NCI-H226 (cell line): ENCODE measurements around the gene VAMP2.

Experiments used
- DNase-seq: peaks from one replicate; pipeline ENCODE4 v3.0.0-alpha.2; 2015

VAMP2 gene

DNA sequence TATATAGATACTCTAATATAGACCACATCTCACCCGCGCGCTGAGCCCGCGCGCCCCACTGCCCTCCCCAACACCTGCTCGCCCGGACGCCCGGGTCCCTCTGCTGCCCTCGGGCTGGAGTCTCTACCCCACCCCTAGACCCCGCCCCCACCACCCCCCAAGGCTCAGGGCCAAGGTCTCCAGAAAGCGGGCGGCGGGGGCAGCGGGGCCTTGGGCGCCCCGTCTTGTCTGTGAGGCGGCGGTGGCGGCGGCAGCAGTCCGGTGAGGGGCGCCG is 41.4 kb downstream of the VAMP2 start:
- DNase-seq = no peak

DNA sequence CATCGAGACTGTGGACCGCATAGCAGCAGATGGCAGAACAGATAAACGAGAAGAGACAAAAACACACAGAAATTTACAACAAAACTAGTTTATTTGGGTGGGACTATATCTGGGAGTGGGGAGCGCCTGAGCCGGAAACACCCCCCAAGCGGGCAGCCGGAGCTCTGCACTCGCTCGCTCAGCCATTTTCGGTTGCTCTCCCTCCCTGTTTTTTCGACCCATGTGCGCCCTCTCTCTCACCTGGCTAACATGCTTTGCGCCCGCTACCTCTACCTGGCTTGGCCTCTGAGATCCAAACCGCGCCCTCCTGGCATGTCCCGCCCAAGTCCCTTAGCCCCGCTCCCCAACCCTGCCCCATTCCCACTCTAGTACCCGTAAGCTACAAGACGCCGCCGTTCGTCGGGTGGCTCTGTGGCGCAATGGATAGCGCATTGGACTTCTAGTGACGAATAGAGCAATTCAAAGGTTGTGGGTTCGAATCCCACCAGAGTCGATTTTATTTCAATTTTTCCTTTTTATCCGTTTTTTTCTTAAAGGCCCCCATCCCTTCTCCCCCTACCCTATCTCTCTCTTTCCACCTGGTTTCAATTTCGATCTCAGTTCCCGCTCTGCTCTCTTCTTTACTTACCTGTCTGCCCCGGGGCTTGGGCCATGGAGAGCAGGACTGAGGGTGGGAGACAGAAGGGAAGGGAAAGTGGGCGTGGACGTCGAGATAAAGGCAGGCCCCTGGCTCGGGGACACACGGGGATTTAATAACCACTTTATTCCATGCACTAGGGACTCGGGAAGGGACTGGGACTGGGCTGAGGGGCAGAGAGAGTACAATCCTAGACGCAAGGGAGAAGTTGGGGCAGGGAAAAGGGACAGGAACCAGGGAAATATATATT is 42.0 kb downstream of the VAMP2 start:
- DNase-seq = peak; percentile 70

DNA sequence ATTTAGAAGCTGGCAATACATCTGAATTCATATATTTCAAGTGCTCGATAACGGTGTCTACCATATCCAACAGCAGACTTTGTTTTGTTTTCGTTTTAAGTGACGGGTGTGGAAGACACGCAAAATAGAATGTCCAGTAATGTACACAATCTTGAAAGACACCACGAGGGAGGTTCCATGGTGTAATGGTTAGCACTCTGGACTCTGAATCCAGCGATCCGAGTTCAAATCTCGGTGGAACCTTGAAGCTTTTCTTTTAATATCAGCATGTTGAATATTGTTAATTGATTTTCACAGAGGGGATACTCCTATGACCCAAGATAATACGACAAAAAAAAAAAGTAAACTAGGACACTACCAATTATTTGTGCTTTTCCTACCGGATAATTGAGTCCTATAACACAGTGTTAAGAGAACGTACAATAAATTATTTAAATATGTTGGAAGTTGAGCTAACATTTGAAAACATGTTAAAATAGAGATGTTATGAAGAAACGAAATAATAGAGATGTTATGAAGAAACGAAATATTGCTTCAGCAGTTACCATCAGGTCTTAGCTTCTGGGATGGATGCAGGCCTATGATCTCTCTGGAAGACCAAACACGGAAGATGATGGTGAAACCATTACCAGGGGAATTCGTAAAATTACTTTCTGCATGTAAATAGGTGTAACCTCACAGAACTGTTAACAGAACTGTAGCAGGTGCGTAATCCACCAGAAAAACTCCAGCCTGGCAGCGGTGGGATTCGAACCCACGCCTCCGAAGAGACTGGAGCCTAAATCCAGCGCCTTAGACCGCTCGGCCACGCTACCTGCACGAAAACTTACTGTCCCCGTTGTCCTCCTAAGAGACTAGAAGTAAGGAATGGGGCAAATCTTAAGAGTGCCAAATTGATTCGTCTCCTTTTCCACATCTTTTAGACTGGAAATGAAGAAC is 42.9 kb downstream of the VAMP2 start:
- peak; percentile 89 for DNase-seq

DNA sequence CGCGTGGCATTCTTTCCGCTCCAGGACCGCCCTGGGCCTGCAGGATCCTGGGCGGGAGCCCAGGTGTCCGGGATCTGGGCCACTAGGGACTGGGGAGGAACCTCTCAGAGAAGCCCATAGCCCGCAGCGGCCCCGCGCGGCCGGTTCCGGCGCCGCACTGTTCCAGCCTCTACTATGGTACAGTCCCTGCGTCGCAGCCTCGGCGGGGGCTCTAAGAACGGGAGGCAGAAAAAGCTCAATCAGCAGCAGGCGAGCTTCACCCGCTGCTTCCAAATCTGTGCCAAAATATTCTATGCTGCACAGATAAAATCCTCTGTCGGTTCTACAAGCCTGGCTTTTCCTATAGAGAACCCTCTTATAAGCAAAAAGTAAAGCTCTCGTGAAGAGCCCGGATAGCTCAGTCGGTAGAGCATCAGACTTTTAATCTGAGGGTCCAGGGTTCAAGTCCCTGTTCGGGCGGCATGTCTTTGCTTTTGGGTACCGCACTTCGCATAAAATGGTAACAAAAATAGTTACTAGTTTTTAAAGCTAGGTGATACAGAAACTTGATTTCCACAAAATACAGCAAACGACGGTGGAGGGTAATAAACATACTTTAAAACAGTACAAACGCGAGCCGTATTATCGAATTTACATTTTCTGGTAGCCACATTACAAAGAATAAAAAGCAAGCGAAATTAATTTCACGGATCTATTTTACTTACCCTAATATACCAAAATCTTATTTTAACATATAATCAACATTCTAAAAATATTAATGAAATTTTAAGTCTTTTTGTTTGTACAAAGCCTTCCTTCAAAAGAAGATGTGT is 43.8 kb downstream of the VAMP2 start:
- DNase-seq = peak; percentile 78

DNA sequence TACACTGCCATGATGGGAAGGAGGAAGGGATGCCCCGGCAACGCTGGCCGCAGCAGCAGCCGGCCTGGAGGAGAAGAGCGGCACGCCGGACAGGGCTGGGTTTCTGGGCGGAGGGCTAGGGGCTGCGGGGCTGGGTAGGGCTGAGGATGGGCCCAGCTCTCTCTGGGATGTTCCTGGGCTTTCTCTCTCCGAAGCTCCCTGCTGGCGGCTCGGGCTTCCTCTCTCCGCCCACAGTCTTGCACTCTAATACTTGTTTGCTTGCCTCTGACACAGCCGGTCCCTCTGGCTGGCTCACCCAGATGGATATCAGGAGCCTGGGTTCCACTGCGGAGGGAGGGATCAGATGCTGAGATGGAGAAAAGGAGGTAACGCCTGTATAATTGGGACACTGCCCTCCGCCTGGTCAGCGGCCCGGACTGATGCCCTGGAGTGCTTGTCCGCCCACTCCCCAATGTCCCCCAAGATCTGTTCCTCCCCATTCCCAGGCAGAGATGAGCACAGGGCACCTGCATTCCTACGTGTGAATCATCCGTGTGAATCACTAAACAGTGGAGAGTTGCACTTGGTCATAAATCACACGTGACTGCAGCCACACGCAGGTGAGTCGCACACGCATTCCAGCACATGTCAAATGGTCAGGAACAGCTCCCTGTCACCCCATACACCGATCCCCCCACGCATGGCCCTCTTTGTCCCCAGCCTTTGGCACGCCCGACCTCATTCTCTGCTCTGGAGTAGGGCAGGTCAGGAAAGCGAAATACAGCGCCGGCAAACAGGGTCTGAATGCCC is 44.6 kb downstream of the VAMP2 start, which contains the start of gene ALOXE3:
Gene ALOXE3 (minus strand): TSS at position 535 of the 789 bp plus-strand sequence. CDS start 524 bp downstream, at position 11.
- peak; percentile 84 for DNase-seq

DNA sequence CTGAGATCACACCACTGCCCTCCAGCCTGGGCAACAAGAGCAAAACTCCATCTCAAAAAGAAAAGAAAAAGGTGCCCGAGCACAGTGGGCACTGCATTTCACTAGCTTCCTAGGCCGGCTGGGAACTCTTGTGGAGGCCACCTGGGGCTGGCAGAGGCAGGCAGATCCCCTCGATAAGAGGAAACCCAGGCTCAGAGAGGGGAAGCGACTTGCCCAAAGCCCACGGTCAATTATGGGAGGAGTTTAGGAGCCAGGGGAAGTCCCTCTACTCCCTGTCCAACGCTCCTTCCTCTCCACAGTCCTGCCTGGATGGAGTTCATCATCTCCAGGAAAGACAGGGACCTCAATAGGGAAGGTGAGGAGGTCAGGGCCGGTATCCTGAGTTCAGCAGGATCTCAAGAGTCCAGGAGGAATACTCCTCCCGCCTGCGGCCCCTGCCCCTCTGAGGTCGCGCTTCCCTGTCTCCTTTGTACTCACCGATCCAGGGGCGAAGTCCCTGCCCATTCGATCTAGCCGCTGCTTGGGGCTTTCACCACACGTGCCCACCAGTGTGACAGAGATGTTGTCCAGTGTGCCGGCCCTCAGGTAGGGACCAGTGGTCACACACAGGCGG is 45.3 kb downstream of the VAMP2 start:
- DNase-seq = no peak

DNA sequence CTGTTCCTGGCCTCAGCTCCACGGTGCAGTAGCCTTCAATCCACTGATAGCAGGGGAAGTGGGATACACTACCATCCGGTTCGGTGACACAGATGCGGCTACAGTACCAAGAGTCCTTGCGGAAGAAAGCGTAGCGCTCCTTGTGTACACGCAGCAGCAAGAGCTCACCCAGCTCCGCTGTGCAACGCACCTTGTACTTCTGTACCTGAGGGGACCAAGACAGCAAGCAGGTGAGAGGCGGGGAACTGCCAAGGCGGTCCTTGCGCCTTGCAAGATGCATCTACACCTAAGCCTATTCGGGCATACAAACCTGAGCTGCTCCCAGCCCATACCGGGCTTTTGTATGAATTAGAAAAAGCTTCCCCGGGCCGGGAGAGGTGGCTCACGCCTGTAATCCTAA is 46.0 kb downstream of the VAMP2 start:
- DNase-seq = no peak

DNA sequence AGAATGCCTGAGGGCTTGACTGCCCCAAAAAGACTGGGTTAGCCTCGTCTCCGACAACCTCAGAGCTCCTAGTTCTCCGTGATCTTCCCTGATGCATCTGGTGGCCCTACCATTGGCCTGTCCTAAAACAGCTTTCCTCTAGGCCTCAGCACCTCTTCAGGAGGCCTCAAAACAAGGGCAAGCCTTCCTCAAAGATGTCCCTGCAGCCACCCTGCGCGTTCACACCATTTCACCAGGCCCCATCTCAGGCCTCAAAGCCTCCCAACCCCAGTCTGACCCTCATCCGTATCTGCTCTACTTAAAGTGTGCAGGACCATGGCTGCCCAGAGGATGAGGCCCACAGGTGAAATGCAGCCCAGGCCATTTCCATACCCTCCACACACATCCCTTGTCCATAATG is 51.8 kb downstream of the VAMP2 start:
- DNase-seq = no peak

DNA sequence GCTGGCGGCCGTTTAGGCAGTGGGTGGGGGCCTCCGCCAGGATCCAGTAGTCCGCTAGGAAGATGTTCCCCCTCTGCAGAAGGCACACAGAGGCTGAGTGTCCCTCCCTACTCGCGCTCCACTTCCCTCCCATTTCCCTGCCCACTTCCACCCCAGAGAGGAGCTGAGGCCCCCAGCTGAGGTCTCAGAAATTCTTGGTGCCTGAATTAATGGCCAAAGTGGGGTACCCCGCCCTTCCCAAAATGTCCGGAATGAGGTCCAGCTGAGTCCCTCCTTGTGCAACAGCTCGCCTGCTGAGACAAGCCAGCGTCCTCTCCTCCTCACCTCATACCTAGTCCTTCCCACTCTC is 52.3 kb downstream of the VAMP2 start:
- no peak for DNase-seq

DNA sequence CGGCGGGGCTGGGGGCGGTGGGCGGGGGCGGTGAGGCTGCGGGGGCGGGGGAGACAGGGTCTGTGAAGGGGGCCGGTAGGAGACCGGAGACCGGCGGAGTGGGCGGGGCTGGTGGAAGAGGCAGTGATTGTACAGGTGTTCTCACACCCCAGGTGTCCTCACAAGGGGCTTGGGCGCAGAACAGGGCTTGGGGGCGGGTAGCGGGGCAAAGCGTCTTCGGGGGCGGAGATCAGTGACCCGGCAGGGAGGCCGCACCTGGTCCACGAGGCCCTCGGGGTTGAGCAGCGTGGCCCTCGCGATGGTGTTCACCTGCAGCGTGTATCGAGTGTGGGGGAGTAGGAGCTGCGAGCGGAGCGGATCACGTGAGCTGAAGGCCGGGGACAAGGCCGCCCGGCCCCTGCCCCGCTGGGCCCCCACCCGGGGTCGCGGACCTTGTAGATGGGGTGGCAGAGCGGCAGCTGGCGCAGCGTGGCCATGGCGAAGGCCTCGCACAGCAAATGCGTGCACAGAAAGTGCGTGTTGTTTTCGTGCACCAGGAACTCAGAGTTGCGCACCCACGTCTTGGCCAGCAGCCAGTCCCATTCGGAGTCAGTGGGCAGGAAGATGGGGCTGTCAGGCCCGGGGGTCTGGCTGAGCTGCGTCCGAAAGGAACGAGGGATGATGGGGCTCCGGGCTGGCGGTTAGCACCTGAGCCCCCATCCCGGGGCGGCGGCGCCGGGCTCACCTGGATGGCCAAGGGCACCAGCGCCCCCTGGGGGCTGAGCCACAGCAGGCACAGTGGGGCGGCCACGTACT is 52.9 kb downstream of the VAMP2 start:
- DNase-seq = no peak
